ENCODE data around the gene KAT8.

DNA sequence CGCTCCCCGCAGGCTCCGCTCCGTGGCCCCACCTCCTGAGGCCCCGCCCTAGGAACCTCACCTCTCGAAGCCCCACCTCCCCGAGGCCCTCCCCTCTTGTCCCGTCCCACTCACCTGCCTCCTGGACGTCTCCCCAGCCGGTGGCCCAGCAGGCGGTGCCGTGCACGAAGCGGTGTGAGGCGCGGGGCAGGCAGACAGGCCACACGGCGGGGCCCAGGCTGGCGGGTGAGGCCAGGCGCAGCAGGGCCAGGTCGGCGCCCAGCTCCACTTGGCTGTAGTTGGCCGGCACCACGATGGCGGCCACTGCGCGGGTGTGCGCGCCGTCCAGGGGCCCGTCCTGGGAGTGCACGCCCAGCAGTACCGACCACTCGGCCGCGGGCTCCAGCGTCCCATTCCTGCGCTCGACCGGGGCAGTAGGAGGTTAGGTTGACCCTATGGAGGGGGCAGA is 30.8 kb downstream of the KAT8 start:
- TF ChIP-seq POLR2A (IDR thresholded peaks at IDR 0.05): no peak
- TF ChIP-seq, protein P1, sequence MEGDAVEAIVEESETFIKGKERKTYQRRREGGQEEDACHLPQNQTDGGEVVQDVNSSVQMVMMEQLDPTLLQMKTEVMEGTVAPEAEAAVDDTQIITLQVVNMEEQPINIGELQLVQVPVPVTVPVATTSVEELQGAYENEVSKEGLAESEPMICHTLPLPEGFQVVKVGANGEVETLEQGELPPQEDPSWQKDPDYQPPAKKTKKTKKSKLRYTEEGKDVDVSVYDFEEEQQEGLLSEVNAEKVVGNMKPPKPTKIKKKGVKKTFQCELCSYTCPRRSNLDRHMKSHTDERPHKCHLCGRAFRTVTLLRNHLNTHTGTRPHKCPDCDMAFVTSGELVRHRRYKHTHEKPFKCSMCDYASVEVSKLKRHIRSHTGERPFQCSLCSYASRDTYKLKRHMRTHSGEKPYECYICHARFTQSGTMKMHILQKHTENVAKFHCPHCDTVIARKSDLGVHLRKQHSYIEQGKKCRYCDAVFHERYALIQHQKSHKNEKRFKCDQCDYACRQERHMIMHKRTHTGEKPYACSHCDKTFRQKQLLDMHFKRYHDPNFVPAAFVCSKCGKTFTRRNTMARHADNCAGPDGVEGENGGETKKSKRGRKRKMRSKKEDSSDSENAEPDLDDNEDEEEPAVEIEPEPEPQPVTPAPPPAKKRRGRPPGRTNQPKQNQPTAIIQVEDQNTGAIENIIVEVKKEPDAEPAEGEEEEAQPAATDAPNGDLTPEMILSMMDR (IDR thresholded peaks at IDR 0.05): no peak

All from uterus (tissue), 2 donors.